Measurements from ENCODE around the gene DPY19L3.

DNA sequence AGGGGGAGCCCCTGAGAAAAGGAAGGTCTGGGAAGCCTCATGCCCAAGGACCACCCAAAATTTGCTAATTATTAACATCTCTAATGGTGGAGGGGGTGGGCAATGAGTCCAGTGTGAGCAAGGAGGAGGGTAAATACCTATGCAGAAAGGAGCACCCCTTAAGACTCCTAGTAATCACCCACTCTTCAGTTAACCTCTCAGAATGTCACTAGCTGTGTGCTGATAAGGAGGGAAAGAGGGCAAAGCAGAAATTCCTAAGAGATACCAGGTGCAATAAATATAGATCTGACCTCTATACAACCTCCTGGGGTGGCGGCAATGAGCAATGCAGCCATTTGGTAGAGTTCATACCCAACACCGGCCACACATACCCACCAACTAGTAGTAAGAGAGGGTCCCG is 12.7 kb upstream of the DPY19L3 start:
- TF ChIP-seq, protein P1, sequence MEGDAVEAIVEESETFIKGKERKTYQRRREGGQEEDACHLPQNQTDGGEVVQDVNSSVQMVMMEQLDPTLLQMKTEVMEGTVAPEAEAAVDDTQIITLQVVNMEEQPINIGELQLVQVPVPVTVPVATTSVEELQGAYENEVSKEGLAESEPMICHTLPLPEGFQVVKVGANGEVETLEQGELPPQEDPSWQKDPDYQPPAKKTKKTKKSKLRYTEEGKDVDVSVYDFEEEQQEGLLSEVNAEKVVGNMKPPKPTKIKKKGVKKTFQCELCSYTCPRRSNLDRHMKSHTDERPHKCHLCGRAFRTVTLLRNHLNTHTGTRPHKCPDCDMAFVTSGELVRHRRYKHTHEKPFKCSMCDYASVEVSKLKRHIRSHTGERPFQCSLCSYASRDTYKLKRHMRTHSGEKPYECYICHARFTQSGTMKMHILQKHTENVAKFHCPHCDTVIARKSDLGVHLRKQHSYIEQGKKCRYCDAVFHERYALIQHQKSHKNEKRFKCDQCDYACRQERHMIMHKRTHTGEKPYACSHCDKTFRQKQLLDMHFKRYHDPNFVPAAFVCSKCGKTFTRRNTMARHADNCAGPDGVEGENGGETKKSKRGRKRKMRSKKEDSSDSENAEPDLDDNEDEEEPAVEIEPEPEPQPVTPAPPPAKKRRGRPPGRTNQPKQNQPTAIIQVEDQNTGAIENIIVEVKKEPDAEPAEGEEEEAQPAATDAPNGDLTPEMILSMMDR (conservative IDR thresholded peaks at IDR 0.05; ENCODE audit: low read length) = no peak
- no peak for TF ChIP-seq EZH2phosphoT487 (IDR thresholded peaks at IDR 0.05; ENCODE audit: borderline replicate concordance)

Measured in Loucy (cell line).